ENCODE measurements around the gene RANBP1.

RANBP1 gene

GRCh38 chr22:20118300-20119020 lies 2.6 kb downstream of the RANBP1 start:
- DNase-seq: no peak

GRCh38 chr22:20121856-20122415 lies 6.0 kb downstream of the RANBP1 start:
- no peak for DNase-seq

GRCh38 chr22:20123366-20124082 lies 7.6 kb downstream of the RANBP1 start:
- no peak for DNase-seq

GRCh38 chr22:20124083-20124787 lies 8.3 kb downstream of the RANBP1 start:
- no peak for DNase-seq

- DNase-seq: no peak
Observed at GRCh38 chr22:20125201-20126174, 9.6 kb downstream of the RANBP1 start.

GRCh38 chr22:20126284-20127029 lies 10.6 kb downstream of the RANBP1 start:
- DNase-seq: no peak

GRCh38 chr22:20127318-20127868 lies 11.5 kb downstream of the RANBP1 start:
- no peak for DNase-seq

GRCh38 chr22:20127869-20128618 lies 12.1 kb downstream of the RANBP1 start:
- no peak for DNase-seq

- no peak for DNase-seq
Observed at GRCh38 chr22:20128619-20128901, 12.7 kb downstream of the RANBP1 start.

- DNase-seq: no peak
Observed at GRCh38 chr22:20128902-20129746, 13.2 kb downstream of the RANBP1 start.

- DNase-seq: no peak
Observed at GRCh38 chr22:20129747-20130014, 13.8 kb downstream of the RANBP1 start.

- no peak for DNase-seq
Observed at GRCh38 chr22:20130319-20130718, 14.4 kb downstream of the RANBP1 start.

GRCh38 chr22:20130731-20131596 lies 15.1 kb downstream of the RANBP1 start:
- DNase-seq: peak; percentile 82

- DNase-seq: no peak
Observed at GRCh38 chr22:20131597-20131858, 15.6 kb downstream of the RANBP1 start, which contains the start of gene ZDHHC8. Gene ZDHHC8, plus strand, starts transcription at chr22:20131804. Its CDS starts 144 bp downstream, at chr22:20131948.

GRCh38 chr22:20131859-20132685 lies 16.2 kb downstream of the RANBP1 start:
- DNase-seq: peak; percentile 40

GRCh38 chr22:20132686-20133246 lies 16.9 kb downstream of the RANBP1 start:
- no peak for DNase-seq

- no peak for DNase-seq
Observed at GRCh38 chr22:20133930-20134549, 18.1 kb downstream of the RANBP1 start.

All from right kidney (tissue), 1 donor.